ENCODE measurements around the gene NXPH1.

DNA sequence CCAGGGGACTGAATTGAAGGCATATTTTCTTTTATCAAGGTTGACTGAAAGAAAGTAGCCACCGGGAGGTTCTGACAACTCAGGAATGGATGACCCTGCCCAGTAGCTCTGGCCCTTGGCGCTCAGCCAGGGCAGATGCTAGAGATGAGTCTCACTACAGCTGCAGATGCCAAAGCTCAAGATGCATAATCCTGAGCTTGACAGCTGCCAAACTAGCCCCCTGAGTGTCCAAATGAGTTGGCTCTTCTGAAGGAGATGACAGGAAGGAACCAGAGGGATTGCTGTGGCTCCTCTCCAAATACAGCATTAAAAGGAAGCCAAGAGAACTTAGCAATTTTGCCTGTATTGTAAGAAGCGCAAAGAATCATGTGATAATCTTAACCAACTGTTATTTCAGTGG, 78.4 kb downstream of the NXPH1 start:
- TF ChIP-seq, protein P1, sequence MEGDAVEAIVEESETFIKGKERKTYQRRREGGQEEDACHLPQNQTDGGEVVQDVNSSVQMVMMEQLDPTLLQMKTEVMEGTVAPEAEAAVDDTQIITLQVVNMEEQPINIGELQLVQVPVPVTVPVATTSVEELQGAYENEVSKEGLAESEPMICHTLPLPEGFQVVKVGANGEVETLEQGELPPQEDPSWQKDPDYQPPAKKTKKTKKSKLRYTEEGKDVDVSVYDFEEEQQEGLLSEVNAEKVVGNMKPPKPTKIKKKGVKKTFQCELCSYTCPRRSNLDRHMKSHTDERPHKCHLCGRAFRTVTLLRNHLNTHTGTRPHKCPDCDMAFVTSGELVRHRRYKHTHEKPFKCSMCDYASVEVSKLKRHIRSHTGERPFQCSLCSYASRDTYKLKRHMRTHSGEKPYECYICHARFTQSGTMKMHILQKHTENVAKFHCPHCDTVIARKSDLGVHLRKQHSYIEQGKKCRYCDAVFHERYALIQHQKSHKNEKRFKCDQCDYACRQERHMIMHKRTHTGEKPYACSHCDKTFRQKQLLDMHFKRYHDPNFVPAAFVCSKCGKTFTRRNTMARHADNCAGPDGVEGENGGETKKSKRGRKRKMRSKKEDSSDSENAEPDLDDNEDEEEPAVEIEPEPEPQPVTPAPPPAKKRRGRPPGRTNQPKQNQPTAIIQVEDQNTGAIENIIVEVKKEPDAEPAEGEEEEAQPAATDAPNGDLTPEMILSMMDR (IDR thresholded peaks at IDR 0.05; ENCODE audit: low read depth, low read length, poor library complexity, severe bottlenecking): no peak
- no peak for TF ChIP-seq EZH2phosphoT487 (IDR thresholded peaks at IDR 0.05; ENCODE audit: borderline replicate concordance, low read length)
